Activated T-cell treated with anti-CD3 and anti-CD28 coated beads, Interleukin-2, amount 50 U/mL, for 4 hours (primary cell): ENCODE measurements around the gene MMP24. TPM values are rescaled to one million over a fixed set of nuclear protein-coding genes. Genes with fewer than 3 reads are reported as not detected.

Experiments
- ATAC-seq, 2 donors: fragments of 200-7000 bp; cut with Tn5 transposase; one replicate each; pipeline ENCODE4 v1.10.0; 2021
- DNase-seq: peaks from one replicate; pipeline ENCODE4 v3.0.0-alpha.2; 2020
- H3K27me3 Mint-ChIP-seq: one replicate; pipeline ENCODE4 v1.8.0; 2021; ENCODE audit warnings: low read depth, mixed read lengths
- H3K36me3 Mint-ChIP-seq: one replicate; pipeline ENCODE4 v1.8.0; 2022; ENCODE audit warnings: mixed read lengths; ENCODE audit not compliant: insufficient read depth
- H3K4me1 Mint-ChIP-seq: one replicate; pipeline ENCODE4 v1.8.0; 2021; ENCODE audit warnings: low read depth, mixed read lengths
- H3K4me3 Mint-ChIP-seq: one replicate; pipeline ENCODE4 v1.8.0; 2021; ENCODE audit warnings: mild to moderate bottlenecking, moderate library complexity, mixed read lengths
- H3K9me3 Mint-ChIP-seq: one replicate; pipeline ENCODE4 v1.8.0; 2021; ENCODE audit warnings: mixed read lengths
- total RNA-seq, 3 donors: library from RNA; stranded (reverse); gene quantifications; one replicate each; pipeline ENCODE4 v1.2.1, GENCODE V29; 2021

Gene MMP24
- total RNA-seq, 3 donors from 2014 or later, result not detected

GRCh38 chr20:35295674-35296073 lies 69.2 kb downstream of the MMP24 start:
- DNase-seq (no peak), ATAC-seq (no peak)
- H3K36me3 Mint-ChIP-seq, result no peaks in the 10 kb centered on the region
- H3K4me1 Mint-ChIP-seq, result no peaks in the 10 kb centered on the region
- no peak overlapping the region for H3K4me3 Mint-ChIP-seq
- H3K9me3 Mint-ChIP-seq, result no peaks in the 10 kb centered on the region
- no peaks in the 10 kb centered on the region for H3K27me3 Mint-ChIP-seq

- no peak overlapping the region for H3K4me3 Mint-ChIP-seq
- no peaks in the 10 kb centered on the region for H3K27me3 Mint-ChIP-seq
- ATAC-seq, result no peak
- H3K4me1 Mint-ChIP-seq, result no peaks in the 10 kb centered on the region
- DNase-seq, result no peak
- H3K36me3 Mint-ChIP-seq, result no peaks in the 10 kb centered on the region
- H3K9me3 Mint-ChIP-seq, result no peaks in the 10 kb centered on the region
Measured at GRCh38 chr20:35296101-35296554, 69.6 kb downstream of the MMP24 start.

GRCh38 chr20:35297155-35297554 lies 70.7 kb downstream of the MMP24 start:
- Mint-ChIP-seq H3K27me3 (no peaks in the 10 kb centered on the region), H3K36me3 (no peaks in the 10 kb centered on the region), H3K4me1 (no peaks in the 10 kb centered on the region), H3K4me3 (no peak overlapping the region), H3K9me3 (no peaks in the 10 kb centered on the region)
- DNase-seq (no peak), ATAC-seq (no peak)

DNA sequence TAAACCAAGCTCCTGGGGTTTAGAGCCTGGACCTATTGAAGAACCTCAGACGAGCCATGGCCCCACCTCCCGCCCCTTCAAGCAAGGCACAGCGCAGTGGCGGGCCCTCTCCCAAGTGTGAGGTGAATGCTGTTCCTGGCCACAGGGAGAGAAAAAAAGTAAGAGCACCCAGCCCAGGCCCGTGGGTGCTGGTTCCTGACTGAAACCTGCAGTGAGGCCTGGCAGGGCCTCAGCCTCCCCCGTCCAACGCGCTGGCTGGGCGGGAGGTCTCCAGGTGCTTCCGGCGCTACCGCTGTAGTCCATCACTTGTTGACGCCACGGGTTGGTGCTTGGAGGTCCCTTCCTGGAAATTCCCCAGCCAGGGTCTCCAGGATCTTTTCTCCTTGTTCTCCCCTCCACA lies 71.2 kb downstream of the MMP24 start:
- no peaks in the 10 kb centered on the region for H3K9me3 Mint-ChIP-seq
- H3K4me3 Mint-ChIP-seq, result no peak overlapping the region
- H3K36me3 Mint-ChIP-seq, result no peaks in the 10 kb centered on the region
- DNase-seq, result no peak
- no peak for ATAC-seq
- no peaks in the 10 kb centered on the region for H3K27me3 Mint-ChIP-seq
- peaks cover 3% of the 10 kb centered on the region for H3K4me1 Mint-ChIP-seq

DNA sequence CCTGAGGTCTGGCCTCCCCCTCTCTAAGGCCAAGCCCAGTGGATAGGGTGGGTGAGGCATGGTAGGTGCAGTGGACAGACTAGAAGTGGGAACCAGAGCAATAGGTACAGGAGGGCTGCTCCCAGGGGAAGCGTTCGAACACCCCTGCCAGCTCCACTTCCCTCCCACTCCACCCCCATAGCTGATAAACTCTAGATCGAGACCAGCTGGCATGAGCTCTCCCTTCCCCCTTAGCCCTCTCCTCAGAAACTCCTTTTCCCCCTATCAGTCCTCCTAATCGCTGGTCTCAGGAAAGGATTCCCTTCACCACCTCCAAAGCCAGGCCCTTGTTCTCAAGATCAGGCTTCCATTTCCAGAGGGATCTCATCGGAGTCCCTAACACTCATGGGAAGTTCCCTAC lies 71.8 kb downstream of the MMP24 start:
- Mint-ChIP-seq H3K36me3 (no peaks in the 10 kb centered on the region), H3K9me3 (no peaks in the 10 kb centered on the region), H3K4me1 (peaks cover 4% of the 10 kb centered on the region), H3K27me3 (no peaks in the 10 kb centered on the region), H3K4me3 (no peak overlapping the region)
- no peak for ATAC-seq
- no peak for DNase-seq

DNA sequence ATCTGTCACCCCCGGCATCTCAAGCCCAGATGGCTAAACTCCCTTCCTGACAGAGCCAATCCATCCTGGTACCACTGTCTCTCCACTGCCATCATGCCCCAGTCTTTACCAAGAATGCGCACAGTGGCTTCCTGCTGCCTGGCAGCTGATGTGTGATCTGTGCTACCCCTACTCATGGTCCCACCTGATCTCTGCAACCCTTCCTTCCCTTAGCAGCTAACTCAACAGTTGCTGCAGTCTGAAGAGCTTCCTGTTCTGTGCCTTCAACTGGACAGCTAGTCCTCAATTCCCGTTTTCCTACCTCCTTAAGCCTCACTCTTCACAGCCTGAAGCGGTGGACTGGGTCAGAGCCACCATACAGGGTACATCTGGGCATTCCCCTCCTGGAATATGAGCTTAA lies 73.3 kb downstream of the MMP24 start:
- H3K4me3 Mint-ChIP-seq, result no peak overlapping the region
- no peaks in the 10 kb centered on the region for H3K9me3 Mint-ChIP-seq
- peaks cover 15% of the 10 kb centered on the region for H3K4me1 Mint-ChIP-seq
- DNase-seq (no peak), ATAC-seq (no peak)
- H3K27me3 Mint-ChIP-seq, result no peaks in the 10 kb centered on the region
- H3K36me3 Mint-ChIP-seq, result no peaks in the 10 kb centered on the region

DNA sequence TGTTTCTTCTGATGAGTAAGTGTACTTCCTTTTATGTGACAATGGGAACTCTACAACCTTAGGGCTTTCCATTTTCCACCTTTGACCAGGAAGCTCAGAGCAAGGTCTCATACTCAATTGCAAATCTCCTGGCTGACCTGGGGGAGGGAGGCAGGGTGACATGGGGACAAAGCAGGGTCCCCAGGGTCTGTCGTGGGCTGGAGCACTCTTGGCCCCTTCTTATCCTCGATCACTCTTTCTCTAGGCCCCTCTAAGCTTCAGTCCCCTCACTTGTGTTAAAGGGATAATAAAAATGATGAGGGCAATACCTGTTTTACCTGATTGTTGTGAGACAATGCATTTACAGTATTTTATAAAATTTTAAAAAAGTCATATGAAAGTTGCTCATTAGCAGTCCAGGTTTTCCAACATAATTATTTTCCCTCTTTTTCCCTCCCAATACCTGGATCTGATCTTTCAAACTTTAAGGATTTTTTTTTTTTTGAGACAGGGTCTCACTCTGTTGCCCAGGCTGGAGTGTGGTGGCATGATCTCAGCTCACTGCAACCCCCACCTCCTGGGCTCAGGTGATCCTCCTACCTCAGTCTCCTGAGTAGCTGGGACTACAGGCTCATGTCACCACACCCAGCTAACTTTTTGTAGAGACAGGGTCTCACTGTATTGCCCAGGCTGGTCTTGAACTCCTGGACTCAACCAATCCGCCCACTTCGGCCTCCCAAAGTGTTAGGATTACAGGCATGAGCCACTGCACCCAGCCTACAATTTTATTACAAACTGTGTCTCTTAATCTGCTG lies 74.2 kb downstream of the MMP24 start:
- Mint-ChIP-seq H3K4me1 (peaks cover 22% of the 10 kb centered on the region), H3K9me3 (no peaks in the 10 kb centered on the region), H3K36me3 (no peaks in the 10 kb centered on the region), H3K27me3 (no peaks in the 10 kb centered on the region), H3K4me3 (no peak overlapping the region)
- ATAC-seq, result no peak
- no peak for DNase-seq

DNA sequence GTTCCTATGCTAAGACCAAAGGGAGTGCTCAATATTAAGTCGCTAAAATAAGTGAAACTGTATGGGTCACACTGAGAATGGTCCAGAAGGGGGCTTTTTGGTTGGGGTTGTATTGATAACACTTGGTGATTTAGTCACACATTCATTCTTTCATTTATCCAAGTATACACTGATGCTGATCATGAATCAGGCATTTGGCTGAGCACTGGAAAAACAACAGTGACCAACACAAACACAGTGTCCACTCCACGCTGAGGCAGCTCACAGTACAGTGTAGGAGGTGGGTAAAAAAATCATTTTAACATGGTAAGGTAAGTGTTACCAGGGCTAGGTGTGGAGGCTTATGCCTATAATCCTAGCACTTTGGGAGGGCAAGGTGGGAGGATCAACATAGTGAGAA lies 74.9 kb downstream of the MMP24 start:
- ATAC-seq, result no peak
- Mint-ChIP-seq H3K36me3 (peaks cover 2% of the 10 kb centered on the region), H3K9me3 (no peaks in the 10 kb centered on the region), H3K4me3 (no peak overlapping the region), H3K4me1 (peaks cover 30% of the 10 kb centered on the region), H3K27me3 (no peaks in the 10 kb centered on the region)
- DNase-seq, result no peak

DNA sequence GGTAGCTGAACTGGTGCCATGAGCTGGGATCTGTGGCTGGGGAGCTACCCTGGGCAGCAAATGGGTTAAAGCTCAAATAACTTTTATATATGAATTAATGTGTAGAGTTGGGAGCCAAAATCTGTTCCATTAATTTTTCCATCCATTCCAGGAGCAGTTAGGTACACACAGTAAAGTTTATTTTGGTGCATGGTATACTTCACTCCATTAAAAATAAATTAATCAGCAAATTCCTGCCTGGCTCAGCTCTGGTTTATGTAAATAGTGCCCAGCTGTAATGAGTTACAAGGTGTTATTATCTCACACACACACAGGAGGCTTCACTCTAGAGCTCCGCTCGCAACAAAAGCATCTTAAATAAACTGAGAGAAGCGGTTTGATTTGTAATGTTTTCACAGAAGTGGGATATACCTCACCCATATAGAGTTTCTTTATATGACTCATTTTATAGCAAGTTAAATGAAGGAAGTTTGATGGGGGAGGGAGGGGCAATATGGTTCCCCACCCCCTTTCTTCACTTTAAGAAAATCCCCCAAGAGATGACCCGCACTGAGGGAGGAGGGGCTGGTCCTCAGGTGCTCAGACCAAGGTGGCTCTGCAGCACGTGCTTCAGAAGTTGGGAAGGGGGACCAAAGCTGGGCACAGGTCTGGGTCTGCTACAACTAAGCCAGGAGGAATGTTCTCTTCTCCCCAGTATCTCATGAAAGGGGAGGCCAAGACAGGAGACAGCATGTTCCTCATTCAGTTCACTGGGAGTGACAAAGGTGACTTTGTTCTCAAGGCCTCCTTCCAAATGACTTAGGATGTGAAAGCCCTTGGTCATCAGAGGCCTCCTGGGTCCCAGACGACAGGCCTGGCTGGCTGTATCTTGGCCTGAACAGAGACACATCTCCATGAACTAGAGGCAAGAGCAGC lies 76.2 kb downstream of the MMP24 start:
- DNase-seq, result no peak
- H3K4me3 Mint-ChIP-seq, result no peak overlapping the region
- H3K36me3 Mint-ChIP-seq, result peaks cover 2% of the 10 kb centered on the region
- peaks cover 36% of the 10 kb centered on the region for H3K4me1 Mint-ChIP-seq
- H3K9me3 Mint-ChIP-seq, result no peaks in the 10 kb centered on the region
- no peak for ATAC-seq
- no peaks in the 10 kb centered on the region for H3K27me3 Mint-ChIP-seq

DNA sequence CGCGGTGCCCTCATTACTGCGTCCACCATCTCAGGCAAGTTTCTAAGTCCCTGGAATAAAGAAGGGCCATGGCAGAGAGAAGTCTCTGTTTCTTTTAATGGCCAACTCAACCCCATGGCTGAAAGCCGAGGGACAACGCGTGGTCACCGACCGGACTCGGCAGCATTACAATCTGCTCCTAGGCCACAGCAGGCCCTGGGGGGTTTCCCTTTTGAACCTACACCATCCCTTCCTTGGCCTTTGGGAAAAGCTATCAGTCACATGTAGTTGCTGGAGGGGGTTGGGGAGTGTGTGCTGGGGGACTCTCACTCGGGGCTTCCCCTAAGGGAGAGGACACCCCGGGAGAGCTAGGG lies 76.9 kb downstream of the MMP24 start:
- H3K9me3 Mint-ChIP-seq, result no peaks in the 10 kb centered on the region
- peaks cover 39% of the 10 kb centered on the region for H3K4me1 Mint-ChIP-seq
- DNase-seq, result no peak
- no peaks in the 10 kb centered on the region for H3K27me3 Mint-ChIP-seq
- H3K4me3 Mint-ChIP-seq, result no peak overlapping the region
- ATAC-seq, result no peak
- H3K36me3 Mint-ChIP-seq, result peaks cover 2% of the 10 kb centered on the region

DNA sequence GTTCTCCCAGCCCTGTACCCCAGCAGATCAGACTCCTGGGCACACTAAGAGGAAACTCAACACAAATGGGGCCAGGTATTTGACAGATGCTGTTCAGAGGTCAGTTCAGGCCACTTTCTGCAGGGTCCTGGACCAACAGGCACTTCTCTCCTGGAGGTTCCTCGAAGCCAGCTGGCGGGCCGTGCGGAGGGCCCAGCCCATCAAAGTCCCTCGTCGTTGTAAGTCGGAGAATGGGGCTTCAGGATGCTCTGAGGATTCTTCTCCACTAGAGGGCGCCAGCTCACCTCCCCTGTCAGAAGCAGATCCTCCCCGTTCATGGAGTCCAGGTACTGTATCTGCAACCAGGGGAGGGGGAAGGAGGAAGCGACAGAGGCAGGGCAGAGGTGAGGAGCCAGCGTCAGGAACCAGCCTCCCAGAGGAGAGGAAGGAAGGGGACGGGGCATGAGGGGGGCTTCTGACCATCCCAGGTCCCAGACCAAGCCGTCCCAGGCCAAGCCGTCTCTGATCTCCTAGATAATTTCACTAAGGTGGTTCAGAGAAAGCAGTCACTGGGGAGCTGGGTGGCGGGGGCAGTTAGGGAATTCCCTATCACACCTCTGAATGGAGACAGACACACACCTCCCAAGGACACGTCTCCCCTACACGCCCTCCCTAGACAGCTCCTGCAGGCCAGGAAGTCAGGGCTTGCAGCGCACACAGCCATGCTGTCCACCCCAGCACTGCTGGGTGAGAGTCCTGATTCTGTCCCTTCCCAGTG lies 77.4 kb downstream of the MMP24 start:
- Mint-ChIP-seq H3K36me3 (peaks cover 2% of the 10 kb centered on the region), H3K4me3 (no peak overlapping the region), H3K9me3 (no peaks in the 10 kb centered on the region), H3K27me3 (no peaks in the 10 kb centered on the region), H3K4me1 (peaks cover 39% of the 10 kb centered on the region)
- peak; percentile 59 to 64 for ATAC-seq
- DNase-seq, result peak; percentile 80

DNA sequence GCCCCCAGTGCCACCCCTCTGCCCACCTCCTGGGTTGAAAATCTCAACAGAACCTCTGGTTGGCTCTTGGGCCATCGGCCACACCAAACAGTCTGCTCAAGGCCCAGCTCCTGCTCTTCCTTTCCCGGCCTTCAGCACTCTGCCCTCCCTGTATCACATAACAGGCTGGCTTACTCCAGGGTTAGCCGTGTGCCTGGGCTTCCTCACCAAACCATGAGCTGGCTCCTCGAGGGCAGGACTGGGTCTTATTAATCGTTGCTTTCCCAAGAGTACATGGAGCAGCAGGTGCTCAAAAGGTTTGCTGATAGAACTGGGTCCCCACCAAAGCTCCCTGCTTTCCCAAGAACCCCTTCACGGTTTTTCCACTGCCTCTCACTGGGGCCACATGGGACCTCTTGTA lies 78.5 kb downstream of the MMP24 start:
- Mint-ChIP-seq H3K9me3 (no peaks in the 10 kb centered on the region), H3K4me1 (peaks cover 39% of the 10 kb centered on the region), H3K27me3 (no peaks in the 10 kb centered on the region), H3K36me3 (peaks cover 5% of the 10 kb centered on the region), H3K4me3 (no peak overlapping the region)
- ATAC-seq (no peak), DNase-seq (no peak)

GRCh38 chr20:35305682-35306556 lies 79.4 kb downstream of the MMP24 start:
- Mint-ChIP-seq H3K9me3 (no peaks in the 10 kb centered on the region), H3K4me3 (peak overlapping the region; percentile 58), H3K4me1 (peaks cover 39% of the 10 kb centered on the region), H3K27me3 (no peaks in the 10 kb centered on the region), H3K36me3 (peaks cover 7% of the 10 kb centered on the region)
- ATAC-seq (peak; percentile 97 to 98), DNase-seq (no peak)
